ENCODE measurements around the gene NTF3.

NTF3 gene

DNA sequence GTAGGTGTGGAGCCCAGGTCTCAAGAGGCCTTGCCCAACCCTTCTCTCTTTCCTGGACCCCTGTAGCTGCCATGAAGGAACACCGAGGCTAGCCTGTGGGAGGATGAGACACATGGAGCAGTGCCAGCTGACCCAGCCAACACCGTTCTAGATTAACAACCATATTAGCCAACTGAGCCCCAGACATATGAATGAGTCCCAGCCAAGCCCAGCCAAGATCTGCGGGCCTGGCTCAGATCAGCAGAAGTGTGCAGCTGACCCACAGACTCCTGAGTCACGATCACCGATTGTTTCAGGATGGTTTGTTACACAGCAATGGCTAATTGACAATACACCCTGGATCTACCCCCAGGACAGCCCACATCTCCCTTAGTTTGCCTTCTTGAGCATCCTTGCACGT is 82.1 kb downstream of the NTF3 start:
- in situ Hi-C loops (cut with HindIII; ENCODE audit: low pct_unique_long_range_greater_than_20kb, low sequenced_read_pairs) = no loop called here
- no peak for TF ChIP-seq JUND (IDR thresholded peaks at IDR 0.05; ENCODE audit: low read depth)
- DNase-seq (ENCODE audit: low read depth in 1 of 2, low spot score in 1 of 2) = no peak

GRCh38 chr12:5514545-5514944 is 82.6 kb downstream of the NTF3 start:
- in situ Hi-C loops (cut with HindIII; ENCODE audit: low pct_unique_long_range_greater_than_20kb, low sequenced_read_pairs) = no loop called here
- no peak for TF ChIP-seq JUND (IDR thresholded peaks at IDR 0.05; ENCODE audit: low read depth)

GRCh38 chr12:5515458-5515857 is 83.5 kb downstream of the NTF3 start:
- in situ Hi-C loops (cut with HindIII; ENCODE audit: low pct_unique_long_range_greater_than_20kb, low sequenced_read_pairs) = no loop called here
- DNase-seq (ENCODE audit: low read depth in 1 of 2, low spot score in 1 of 2) = no peak

More at GRCh38 chr12:5514545-5514944, 82.6 kb downstream of the NTF3 start:
- no peak for DNase-seq (ENCODE audit: low read depth in 1 of 2, low spot score in 1 of 2)

DNA sequence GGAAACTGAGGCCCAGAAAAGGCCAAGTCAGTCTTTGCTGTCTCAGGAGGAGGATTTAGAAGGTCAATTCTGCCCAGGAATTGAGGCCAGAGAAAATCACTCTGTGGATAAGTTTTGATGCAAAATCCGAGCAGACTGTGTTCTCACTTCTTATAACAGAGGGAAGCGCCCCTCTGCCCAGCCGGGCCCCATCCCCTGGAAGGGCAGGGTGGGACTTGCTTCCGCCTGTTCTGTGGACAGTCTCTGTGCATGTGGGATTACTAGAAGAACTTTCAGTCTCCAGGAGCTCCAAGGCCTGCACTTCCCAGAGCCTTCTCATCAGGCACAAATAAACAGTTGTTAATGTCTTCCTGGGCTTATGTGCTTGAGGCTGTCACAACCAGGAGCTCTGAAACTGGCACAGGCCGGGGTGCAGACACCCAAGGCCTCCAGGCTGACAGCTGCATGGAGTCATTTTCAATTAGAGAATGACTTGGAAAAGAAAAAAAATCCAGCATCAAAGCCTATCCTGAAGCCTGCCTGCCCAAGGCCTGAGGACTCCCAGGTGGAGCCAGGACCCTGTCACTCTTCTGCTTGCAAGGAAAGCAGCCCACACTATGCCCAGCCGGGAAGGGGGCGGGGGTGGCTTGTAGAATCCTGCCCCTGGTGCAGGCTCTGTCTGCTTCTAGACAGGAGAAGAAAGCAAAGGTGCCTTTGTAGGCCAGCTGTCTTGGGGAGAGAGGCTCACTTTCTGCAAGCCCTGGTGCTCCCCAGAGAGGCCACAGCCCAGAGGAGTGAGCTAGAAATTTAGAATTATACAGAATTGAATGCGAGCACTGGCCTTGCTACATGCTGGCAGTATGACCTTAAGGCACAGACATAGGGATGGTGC is 84.7 kb downstream of the NTF3 start:
- DNase-seq (ENCODE audit: low read depth in 1 of 2, low spot score in 1 of 2) = no peak
- in situ Hi-C loops (cut with HindIII; ENCODE audit: low pct_unique_long_range_greater_than_20kb, low sequenced_read_pairs) = no loop called here
- no peak for TF ChIP-seq JUND (IDR thresholded peaks at IDR 0.05; ENCODE audit: low read depth)

More at GRCh38 chr12:5515458-5515857, 83.5 kb downstream of the NTF3 start:
- no peak for TF ChIP-seq JUND (IDR thresholded peaks at IDR 0.05; ENCODE audit: low read depth)

GRCh38 chr12:5518584-5519365 is 86.9 kb downstream of the NTF3 start:
- no peak for DNase-seq (ENCODE audit: low read depth in 1 of 2, low spot score in 1 of 2)
- in situ Hi-C loops (cut with HindIII; ENCODE audit: low pct_unique_long_range_greater_than_20kb, low sequenced_read_pairs) = no loop called here
- TF ChIP-seq JUND (IDR thresholded peaks at IDR 0.05; ENCODE audit: low read depth) = no peak

GRCh38 chr12:5520037-5520436 is 88.1 kb downstream of the NTF3 start:
- TF ChIP-seq JUND (IDR thresholded peaks at IDR 0.05; ENCODE audit: low read depth) = no peak
- in situ Hi-C loops (cut with HindIII; ENCODE audit: low pct_unique_long_range_greater_than_20kb, low sequenced_read_pairs) = no loop called here
- no peak for DNase-seq (ENCODE audit: low read depth in 1 of 2, low spot score in 1 of 2)

DNA sequence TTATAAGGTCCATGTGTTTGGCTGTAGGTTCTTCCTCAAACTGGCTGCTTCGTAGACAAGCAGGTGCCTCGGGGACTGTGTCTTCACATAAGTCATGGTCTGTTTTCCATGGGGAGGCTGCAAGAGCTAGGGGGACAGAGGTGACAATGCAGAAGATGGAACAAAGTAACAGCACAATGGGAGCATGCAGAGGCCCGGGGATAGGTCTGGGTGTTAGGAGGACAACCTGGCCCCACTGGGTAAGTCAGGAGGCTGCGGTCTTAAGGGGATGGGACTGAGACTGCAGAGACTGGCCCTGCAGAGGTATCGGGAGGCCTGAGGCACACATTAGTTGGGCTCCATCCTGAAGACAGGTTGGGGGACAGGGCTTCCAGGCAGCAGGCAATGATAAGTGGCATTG is 88.9 kb downstream of the NTF3 start:
- no peak for DNase-seq (ENCODE audit: low read depth in 1 of 2, low spot score in 1 of 2)

DNA sequence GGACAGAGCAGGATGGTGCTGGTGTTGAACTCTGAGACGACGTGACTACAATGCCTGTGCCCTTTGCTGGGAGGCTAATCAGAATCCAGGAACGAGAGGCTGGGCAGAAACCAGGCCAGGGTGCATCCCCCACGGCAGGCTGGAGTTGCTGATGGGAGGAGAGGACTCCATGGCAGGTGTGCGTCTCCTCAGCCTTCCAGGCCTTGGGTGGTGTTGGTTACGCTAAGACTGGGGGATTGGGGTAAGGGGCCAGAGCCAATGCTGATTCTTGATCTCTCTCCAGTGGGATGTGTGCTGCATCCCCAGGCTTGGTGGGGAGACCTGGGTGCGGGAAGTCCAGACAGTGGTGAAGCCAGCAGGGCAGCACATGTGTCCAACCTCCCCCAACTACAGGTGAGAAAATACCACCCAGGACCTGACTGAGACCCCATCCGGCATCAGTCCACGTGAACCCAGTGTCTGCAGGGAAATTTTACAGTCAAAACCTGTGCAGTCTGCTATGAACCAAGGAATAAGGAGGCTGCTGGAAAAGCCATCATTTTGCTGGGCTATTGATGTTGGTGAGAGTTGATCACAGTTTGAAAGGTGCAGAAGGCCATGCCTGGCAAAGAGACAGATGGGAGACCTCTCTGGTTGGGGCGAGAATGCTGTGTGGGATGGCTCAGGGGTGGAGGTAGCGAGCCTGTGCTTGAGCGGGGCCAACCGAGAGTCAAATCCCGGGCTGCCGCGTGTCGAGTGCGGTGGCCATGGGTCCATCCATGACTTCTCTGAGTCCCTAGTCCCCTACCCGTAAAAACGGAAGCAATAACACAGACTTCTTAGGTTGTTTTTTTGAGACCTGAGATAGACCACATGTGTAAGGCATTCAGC is 89.8 kb downstream of the NTF3 start:
- in situ Hi-C loops (cut with HindIII; ENCODE audit: low pct_unique_long_range_greater_than_20kb, low sequenced_read_pairs) = no loop called here
- no peak for DNase-seq (ENCODE audit: low read depth in 1 of 2, low spot score in 1 of 2)
- no peak for TF ChIP-seq JUND (IDR thresholded peaks at IDR 0.05; ENCODE audit: low read depth)

More for the DNA sequence above, 88.9 kb downstream of the NTF3 start:
- TF ChIP-seq JUND (IDR thresholded peaks at IDR 0.05; ENCODE audit: low read depth) = no peak
- in situ Hi-C loops (cut with HindIII; ENCODE audit: low pct_unique_long_range_greater_than_20kb, low sequenced_read_pairs) = no loop called here

DNA sequence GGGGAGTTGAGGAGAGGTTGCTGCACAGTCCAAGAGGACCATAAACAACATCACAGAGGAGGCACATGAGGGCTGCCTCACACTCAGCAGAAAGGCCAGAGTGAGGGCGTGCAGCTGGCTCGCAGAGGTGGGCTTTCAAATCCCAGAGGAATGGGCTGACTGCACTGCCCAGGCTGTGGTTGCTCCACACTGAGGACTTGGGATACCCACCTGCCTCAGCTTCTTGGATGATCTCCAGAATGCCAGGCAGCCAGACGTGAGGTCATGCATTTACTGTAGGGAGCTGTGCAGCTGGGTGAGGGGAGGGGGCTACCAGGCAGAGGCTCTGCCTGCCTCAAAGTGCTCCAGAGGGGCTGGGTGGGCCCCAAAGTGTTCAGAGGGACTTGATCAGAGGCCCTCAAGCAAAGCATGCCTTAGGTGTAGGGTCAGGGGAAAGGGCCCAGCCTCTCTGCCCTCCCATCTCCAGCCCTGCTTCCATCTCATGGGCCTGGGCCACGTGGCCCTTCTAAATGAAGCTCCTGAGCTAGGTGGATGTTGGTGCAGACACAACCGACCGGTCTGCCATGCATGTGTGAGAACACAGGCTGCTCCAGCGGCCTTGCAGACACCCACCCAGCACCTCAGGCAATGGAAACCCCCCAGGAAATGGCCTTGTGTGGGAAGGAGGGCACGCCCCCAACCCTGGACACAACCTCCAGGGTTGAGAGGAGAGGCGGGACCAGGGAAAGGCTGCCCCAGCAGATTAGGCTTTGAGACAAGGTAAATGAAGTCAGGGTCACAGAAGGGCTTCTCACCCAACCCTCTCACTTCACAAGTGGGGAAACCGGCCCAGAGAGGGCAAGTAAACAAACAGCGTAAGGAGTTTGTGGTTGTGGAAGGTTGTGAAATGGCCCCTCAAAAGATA is 90.8 kb downstream of the NTF3 start:
- in situ Hi-C loops (cut with HindIII; ENCODE audit: low pct_unique_long_range_greater_than_20kb, low sequenced_read_pairs) = no loop called here
- no peak for DNase-seq (ENCODE audit: low read depth in 1 of 2, low spot score in 1 of 2)
- no peak for TF ChIP-seq JUND (IDR thresholded peaks at IDR 0.05; ENCODE audit: low read depth)

- in situ Hi-C loops (cut with HindIII; ENCODE audit: low pct_unique_long_range_greater_than_20kb, low sequenced_read_pairs) = no loop called here
- TF ChIP-seq JUND (IDR thresholded peaks at IDR 0.05; ENCODE audit: low read depth) = no peak
- DNase-seq (ENCODE audit: low read depth in 1 of 2, low spot score in 1 of 2) = no peak
These were observed 91.6 kb downstream of the NTF3 start for GRCh38 chr12:5523396-5524115.

Measured in T47D (cell line).